Inflammatory macrophage treated with lipopolysaccharide for 4 hours (primary cell): Measurements from ENCODE around the gene ZMYM2.
"Not testable (repeated sequence)": the region's sequence is repeated elsewhere in the genome, so short reads cannot be mapped to it uniquely, and the experiment has no call there.

ENCODE experiments used
- DNase-seq: peaks from one replicate; pipeline ENCODE4 v3.0.0-alpha.2; 2020

The ZMYM2 gene

DNA sequence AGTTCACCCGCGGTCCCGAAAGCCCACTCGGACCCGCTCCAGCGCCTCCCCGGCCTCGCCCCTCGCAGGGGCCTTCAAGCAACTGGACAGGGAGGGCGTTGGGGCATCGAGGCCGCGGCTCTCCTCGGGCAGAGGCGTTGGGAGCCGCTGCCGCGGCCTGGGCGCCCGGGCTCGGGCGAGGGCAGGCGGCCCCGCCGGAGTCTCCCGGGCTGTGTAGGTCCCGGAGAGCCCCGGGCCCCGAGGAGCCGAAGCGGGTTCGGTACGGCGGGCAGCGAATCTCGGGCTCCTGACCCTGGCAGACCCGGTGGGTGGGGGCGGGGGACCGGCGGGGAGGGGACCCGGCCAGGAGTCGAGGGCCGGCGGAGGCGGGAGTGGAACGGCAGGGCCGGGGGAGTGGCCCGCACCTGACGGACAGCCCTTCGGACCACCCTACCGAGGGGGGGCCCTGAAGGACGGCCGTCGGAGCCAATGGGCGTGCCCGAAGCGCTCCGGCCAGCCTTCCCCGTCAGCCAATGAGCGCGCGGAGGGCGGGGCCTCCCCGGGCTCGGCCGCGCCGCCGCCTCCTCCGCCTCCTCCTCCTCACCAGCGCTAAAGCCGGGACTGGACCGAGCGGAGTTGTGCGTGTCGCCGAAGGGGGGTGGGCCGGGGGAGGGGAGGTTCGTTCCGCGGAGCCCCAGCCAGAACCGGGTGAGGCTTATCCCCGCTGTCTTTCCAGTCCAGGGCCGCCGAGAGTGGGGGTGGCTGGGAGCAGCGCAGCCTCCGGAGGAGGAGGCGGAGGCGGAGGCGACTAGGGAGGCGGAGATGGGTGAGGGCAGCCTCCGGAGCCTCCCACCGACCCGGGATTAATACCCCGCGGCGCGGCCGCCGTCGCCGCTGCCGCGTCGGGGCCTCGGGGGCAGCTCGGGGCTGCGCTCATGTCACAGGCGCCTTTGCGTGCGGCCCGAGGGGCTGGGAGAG lies at the start of gene ZMYM2:
Gene ZMYM2 (plus strand): TSS at position 573 of the 957 bp plus-strand sequence. CDS start 34,346 bp downstream, outside the sequence.
- DNase-seq = peak; percentile 97

DNA sequence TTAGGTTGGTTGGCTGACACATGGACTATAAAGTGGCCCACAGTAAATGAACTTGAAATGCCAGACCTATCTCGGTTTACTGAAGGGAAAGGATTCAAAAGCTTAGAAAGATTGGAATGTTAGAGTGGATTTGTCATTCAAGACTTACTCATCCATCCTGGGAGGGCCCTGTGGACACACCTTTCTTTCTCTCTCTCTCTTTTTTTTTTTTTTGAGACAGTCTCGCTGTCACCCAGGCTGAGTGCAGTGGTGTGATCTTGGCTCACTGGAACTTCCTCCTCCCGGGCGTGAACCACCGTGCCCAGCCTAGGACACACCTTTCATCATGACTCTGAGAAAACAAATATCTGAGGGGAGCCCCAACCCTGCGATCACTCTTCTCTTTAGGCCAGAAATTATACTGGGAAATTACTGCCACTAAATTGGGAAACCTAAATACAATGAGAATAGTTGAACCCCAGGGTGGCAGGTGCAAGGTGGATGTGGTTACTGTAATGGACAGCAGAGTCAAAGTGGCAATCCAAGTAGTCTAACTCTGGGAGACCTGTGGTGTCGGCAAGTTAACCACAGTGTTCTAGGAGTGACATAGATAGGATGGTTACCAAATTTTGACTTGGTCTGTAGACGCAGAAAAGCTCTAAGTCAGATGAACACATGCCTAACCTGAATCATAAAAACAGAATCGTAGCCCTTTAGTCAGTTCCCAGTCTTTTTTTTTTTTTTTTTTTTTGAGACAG lies 48.0 kb upstream of the ZMYM2 start:
- no peak for DNase-seq

DNA sequence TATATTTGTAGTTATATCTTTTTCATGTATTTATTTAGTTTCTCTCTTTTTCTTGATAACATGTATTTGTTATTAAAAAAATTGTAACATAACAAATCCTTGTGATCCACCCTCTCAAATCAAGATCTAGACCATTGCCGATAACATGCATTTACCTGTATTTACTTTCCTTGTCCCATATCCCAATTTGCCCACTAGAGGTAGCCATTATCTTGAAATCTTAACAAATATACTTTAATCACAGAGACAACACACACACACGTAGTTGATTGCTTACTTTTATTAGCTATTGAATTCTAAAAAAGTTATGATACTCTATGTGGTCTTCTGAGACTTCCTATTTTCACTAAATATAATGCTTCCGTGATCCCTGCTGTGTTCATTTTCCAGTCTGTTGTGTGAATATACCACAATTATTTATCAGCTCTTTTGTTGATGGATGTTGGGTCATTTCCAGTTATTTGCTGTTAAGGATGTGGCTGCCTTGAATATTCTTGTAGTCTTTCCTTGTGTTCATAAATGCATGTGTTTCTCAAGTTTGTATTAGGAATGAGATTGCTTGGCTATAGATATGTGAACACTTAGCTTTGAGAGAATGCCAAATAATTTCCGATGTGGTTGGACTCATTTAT lies 31.3 kb upstream of the ZMYM2 start:
- DNase-seq = peak; percentile 14

DNA sequence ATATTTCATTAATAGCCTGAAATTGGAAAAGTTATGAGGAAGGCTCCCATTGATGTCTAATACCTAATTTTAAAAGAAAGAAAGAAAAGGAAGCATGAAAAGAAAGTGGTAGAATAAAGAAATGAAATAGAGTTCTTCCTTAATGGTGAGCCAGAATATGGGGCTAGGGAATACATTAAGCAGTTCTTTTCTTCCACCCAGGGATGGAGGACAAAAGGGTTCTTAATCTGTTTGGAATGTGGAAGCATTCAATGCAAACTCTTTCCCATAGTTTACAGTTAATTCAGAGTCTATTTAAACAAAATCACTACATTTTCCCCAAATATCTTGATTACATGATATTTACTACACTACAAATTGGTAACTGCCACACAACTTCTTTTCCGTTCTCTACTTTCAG lies 18.4 kb upstream of the ZMYM2 start:
- DNase-seq = no peak

DNA sequence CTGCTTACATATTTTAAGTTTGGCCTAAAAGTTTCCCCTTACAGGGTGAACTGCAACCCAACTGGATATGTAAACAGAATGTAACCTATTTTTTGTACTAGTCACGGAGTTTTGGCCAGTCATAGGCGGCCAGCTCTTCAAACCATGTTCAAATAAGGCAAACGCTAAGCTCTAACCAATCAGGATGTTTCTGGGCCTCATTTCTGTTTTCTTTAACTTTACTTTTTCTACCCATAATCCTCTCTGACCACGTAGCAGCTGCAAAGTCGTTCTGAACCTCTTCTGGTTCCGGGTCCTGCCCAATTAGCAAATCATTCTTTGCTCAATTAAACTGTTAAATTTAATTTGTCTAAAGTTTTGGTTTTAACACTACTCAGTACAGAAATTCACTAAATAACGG lies 8.2 kb upstream of the ZMYM2 start:
- DNase-seq = no peak

DNA sequence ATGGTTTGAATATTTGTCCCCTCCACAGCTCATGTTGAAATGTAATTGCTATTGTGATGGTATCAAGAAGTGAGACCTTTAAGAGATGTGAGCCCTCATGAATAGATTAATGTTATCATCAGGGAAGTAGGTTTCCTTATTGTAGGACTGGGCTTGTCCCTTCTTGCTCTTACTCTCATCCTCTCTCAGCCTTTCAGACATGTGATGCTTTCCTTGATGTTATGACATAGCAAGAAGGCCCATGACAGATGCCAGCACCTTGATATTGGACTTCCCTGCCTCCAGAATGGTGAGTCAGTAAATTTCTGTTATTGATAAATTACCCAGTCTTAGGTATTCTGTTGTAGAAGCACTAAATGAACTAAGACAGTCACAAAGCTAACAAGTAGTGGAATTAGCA lies 5.7 kb upstream of the ZMYM2 start:
- peak; percentile 0 for DNase-seq

DNA sequence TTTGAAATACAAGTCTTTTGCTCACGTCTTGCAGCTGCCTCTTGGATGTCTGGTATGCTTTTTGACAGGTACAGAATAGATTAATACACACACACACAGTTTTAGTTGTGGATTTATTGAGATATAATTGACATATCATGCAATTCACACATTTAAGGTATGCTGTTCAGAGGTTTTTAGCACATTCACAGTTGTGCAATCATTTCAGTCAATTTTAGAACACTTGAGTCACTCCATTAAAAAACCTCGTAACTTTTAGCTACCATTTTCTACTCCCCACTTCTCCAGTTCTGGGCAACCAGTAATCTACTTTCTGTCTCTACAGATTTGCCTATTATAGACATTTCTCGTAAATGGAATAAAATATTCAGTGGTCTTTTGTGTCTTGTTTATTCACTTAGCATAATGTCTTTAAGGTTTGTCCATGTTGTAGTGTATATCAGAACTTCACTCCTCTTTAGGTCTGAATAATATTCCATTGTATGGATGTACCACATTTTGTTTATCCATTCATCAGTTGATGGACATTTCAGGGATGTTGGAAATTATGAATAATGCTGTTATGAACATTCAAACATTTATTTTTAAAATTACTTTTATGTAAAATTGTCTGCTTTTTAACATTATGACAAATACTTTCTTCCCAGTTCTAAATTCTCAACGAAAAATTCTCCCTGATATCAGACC lies 2.5 kb upstream of the ZMYM2 start:
- no peak for DNase-seq

DNA sequence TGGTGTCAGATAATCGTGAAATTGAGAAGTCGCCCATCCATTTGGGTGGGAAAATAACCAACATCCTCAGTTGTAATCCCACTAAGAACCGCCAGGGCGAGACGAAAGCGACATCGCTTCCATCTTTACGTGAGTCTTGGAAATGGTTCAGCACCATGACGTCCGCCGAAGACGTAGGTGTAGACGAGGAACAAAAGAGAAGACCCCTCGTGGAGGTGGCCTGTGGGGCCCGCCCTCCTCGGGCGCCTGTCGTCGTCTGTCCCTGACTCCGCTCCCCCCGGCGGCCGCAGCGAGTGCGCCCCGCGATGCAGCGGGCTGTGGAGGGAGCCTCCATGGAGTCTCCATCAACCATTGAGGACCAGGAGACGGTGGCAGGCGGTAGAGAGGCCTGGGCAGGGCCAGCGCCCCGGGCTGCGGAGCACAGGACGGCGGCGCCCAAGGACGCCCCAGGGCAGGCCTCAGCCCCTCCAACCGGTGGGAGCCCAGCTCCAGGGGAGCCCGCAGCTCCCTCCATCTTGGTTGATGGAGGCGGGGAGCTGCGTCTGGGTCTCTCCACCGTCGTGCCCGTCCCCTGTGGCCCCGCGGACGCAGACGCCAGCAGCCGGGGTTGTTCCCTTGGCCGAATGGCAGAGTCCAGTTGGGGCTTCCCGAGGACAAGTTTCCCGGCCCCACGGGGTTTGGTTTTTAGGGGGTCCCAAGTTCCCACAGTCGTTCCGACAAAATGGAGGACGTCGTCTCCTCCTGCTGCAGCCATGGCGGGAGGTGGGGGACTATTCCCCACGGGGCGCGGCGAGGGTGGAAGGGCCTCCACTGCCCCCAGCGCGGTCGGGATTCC lies 990 bp upstream of the ZMYM2 start:
- peak; percentile 81 for DNase-seq

DNA sequence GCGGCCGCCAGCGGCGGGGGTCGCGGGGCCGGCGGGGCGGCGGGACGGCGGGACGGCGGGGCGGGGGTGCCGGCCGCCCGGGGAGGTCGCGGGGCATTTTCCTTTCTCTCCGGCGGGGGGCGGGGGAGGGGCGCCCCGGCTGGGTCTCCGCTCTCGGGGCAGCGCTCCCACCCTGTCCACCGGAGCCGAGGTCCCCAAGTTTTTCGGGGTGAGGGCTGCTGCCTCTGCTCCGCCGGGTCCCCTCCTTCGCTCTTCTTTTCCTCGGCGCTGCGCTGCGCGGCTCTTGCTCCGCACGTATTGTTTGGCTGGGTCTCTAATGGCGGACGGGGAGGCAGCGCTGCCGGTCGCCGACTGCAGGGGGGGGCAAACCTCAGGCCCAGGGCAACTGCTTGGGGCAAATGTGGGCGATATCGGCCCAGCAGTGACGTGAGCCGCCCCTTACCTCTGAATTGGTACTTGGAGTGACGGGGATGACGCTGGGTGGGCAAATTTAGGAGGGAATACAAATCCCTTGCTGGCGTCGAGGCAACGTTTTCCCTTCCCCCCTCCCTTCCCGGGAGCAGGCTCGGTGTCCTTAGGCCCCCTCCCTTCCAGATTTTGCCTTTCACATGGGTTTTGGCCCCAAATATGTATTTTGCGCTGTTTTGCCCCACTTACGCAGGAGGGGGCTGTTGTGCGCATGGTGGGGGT lies 759 bp downstream of the ZMYM2 start:
- DNase-seq = peak; percentile 66

DNA sequence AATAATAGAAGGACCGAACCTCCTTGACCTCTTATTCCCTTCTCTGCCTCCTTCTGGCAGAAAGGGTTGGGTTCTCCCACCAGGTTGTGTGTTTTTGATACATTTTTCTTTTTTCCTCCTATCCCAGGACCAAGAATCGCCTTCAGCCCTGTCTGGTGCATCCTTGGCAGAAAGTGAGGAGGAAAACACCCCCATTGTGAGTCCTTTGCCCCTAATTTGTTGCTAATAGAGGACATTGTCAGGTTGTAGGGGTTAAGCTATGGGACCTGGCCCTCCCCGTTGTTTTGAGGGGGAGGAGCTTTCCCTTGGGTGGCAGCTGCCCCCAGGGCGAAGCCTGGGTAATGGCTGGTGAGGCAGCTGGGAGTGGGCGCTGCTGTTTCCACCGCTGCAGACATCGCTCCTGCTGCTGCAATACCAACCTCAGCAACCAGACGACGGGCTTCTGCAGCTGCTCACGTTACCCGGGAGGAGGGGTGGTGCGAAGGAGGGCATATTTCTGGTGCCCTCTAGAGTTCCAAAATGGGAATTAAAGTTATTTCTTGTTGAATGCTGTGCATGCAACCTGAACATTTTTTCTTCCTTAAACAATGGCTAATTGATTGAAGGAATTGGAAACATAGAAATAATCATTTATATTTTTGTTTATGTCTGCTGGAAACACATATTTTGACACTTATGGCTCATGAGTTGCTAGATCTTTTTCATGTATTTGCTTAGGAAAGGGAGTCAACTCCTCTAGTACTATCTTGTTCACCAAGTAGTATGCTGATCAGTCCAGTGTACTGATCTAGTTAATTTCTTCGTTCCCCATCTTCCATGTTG lies 1.5 kb downstream of the ZMYM2 start:
- DNase-seq = peak; percentile 94

DNA sequence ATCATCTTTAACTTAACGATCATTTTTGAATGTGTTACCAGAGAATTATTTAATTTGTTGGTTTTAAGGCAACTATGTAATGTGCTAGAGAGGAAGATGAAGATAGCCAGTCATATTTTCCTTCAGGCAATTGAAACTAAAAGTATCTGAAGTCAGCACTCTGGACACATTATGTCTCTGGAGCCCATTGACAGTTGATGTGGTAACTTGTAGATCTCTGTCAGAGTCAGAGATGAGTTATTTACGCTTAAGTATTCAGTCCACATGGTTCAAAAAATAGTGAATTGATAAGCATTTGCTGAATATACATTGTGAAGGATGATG lies 2.1 kb downstream of the ZMYM2 start:
- peak; percentile 75 for DNase-seq

DNA sequence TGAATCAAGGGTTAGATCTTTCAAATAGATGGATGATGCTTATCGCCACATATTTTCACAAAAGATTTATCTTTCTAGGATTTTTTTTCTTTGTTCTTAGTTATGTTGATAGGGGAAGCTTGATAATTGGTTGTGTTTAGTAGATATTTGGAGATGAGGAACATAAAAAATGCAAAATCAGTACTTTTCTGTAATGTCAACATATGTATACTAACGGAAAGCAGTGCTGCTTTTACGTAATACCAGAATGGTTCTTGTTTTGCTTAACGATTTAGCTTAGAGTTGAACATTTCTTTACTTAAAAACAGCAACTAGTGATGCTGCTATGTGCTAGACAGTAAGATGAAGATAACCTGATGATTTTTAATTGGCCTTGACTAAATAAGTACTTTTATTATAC lies 3.0 kb downstream of the ZMYM2 start:
- DNase-seq = peak; percentile 70

DNA sequence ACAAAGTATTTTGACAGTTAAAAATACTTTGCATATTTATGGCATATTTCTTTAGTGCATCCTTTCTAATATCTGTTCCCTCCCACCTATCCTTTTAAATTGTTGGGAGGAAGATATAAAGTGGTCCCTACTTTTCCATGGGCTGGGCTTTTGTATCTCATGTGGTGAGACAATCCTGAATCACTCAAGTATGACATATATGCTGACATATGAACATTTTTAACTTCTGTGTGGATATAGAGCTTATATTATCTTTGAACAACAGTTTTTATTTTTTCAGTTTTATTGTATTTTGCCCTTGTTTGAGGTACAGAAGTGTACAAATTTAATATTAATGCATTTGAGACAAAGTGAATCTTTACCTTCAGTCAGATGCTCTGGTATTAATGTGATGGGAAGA lies 3.4 kb downstream of the ZMYM2 start:
- peak; percentile 23 for DNase-seq

DNA sequence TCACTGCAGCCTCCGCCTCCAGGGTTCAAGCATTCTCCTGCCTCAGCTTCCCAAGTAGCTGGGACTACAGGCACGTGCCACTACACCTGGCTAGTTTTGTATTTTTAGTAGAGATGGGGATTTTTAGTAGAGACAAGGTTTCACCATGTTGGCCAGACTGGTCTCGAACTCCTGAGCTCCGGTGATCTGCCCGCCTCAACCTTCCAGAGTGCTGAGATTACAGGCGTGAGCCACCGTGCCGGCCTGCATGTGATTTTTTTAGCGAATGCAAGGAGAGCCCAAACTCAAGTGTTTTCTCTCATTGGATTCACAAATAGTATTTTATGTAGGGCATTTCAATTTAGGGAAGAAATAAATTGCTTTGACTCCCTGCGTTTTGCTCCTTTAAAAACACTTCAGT lies 4.4 kb downstream of the ZMYM2 start:
- DNase-seq = no peak

DNA sequence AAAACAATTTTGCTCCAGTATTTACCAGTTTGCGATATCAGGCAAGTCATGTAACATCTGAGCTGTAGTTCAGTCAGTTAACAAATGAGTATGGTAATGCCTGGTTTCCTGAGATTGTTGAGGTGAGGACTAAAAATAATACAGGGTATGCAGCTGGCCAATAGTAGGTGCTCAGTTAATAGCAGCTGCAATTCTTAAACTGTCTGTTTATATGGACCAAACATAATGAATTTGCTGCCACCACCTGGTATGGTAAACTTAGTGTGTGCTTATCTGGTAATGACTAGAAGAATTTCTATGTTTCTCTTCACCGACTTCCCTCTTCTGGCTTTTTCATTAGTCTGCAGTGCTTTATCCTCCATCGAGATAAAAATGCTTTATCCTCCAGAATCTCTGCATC lies 9.1 kb downstream of the ZMYM2 start:
- DNase-seq = peak; percentile 6

DNA sequence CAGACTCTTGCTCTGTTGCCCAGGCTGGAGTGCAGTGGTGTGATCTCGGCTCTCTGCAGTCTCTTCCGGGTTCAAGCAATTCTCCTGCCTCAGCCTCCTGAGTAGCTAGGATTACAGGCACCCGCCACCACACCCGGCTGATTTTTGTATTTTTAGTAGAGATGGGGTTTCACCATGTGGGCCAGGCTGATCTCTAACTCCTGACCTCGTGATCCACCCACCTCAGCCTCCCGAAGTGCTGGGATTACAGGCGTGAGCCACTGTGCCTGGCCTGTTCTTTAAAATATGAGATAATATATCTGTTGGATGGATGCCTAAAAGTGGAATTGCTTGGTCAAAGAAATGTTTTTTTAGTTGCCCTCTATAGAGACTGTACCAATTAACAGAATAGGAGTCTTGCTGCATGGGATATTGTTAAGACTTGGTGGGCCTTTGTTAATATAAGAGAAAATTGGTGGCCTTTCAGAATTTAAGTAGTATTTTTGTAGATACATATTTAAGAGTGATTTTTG lies 16.0 kb downstream of the ZMYM2 start:
- DNase-seq = not testable (repeated sequence)

DNA sequence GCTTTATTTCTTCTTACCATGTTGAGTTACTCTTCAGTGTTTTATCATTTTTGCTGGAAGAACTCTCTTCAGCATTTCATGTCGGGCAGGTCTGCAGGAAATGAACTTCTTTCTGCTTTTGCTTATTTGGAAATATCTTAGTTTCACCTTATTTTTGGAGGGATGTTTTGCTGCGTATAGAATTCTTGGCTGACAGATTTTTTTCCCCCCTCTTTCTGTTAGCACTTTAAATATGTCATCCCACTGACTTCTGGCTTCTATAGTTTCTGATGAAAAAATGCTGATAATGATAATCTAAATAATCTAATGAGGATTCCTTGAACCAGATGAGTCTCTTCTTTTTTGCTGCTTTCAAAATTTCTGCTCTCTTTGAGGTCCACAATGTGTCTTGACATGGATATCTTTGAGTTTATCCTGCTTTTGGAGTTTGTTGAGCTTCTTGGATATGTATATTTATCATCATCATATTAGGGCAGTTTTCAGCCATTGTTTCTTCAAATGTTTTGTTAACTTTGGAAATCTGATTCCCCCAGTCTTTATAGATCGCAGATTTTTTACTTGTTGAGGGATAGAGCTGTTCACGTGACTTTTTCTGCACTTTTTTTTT lies 20.4 kb downstream of the ZMYM2 start:
- no peak for DNase-seq

DNA sequence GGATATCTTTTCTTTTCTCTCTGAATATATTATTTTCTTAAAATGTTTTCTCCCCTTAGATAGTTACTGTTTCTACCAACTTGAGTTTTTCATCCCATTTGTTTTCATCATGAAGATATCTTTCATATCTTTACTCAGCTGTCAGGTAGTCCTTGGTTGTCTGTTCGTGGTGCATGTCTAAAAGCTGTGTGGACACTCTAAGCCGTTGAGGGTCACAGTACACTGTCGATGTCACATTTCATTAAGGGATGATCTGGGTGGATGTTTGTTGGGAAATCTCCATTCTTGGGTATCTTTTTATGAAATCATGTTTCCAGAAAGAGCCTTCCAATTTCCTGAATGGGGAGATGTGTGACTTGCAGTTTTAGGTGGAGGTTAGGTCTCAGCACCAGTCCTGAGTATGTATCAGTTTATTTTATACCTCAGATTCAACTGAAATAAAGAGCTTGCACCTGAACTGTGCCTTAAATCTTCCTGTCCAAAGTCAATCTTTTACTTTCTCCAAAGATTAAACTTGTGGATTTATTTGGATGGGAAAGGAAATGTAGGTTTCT lies 23.2 kb downstream of the ZMYM2 start:
- DNase-seq = no peak

DNA sequence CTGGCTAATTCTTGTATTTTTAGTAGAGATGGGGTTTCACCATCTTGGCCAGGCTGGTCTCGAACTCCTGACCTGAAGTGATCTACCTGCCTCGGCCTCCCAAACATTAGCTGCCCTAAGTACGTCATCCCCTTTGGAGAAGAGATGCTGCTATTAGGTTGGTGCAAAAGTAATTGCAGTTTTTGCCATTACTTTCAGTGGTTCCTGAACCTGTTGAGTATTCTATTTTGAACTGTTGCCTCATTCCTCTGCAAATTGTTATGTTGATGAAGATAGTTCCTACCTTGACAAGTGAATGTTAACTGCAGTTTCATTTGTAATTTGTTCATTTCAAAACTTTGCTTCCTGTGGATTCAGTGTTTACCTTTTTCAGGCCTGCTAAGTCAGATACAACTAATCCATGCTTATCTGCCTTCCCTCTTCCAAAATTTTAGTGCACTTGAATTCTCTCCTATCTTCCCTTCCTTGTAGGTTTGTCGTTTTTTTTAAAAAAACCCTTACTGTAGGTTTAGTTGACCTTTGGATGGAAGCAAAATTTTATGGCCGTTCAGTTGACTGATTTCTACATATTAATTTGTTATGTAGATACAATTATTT lies 24.0 kb downstream of the ZMYM2 start:
- no peak for DNase-seq
